Stimulated activated CD8-positive, alpha-beta memory T cell treated with anti-CD3 and anti-CD28 coated beads, Interleukin-4, amount 100 ng/mL, for 4 hours (primary cell): ENCODE results near the gene IFRD1.

Source experiments
- DNase-seq, 2 donors: peaks; one replicate each; pipeline ENCODE4 v3.0.0-alpha.2; 2020; ENCODE audit warnings: low read depth in 2 of 2, low spot score in 1 of 2

Gene IFRD1, protein sequence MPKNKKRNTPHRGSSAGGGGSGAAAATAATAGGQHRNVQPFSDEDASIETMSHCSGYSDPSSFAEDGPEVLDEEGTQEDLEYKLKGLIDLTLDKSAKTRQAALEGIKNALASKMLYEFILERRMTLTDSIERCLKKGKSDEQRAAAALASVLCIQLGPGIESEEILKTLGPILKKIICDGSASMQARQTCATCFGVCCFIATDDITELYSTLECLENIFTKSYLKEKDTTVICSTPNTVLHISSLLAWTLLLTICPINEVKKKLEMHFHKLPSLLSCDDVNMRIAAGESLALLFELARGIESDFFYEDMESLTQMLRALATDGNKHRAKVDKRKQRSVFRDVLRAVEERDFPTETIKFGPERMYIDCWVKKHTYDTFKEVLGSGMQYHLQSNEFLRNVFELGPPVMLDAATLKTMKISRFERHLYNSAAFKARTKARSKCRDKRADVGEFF

GRCh38 chr7:112449902-112450806 is at the start of gene IFRD1:
TSS of gene IFRD1 (plus strand) at chr7:112450460. CDS start at chr7:112450689, 229 bp downstream.
- DNase-seq = peak; percentile 95 to 99

DNA sequence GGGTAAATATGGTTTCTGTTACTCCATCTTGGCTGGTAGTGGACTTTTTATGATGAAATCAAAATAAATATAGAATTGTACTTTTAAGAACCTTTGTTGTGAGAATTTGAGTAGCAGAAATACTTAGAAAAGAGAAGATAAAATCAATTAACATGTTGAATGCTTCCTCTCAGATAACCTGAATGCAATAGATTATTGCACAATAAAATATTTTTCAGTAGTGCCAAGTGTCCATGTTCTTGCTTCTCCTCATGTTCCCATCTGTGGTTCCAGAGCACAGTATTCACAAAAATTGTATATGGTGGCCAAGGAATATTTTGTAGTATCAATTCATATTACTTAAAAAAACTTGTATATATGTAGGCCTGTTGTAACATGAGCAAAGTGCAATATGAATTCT is 45.9 kb upstream of the IFRD1 start:
- DNase-seq = no peak

GRCh38 chr7:112405286-112405685 is 45.0 kb upstream of the IFRD1 start:
- DNase-seq = no peak

- DNase-seq = no peak
Observed at GRCh38 chr7:112407261-112407660, 43.0 kb upstream of the IFRD1 start.

GRCh38 chr7:112410092-112410491 is 40.2 kb upstream of the IFRD1 start:
- no peak for DNase-seq

DNA sequence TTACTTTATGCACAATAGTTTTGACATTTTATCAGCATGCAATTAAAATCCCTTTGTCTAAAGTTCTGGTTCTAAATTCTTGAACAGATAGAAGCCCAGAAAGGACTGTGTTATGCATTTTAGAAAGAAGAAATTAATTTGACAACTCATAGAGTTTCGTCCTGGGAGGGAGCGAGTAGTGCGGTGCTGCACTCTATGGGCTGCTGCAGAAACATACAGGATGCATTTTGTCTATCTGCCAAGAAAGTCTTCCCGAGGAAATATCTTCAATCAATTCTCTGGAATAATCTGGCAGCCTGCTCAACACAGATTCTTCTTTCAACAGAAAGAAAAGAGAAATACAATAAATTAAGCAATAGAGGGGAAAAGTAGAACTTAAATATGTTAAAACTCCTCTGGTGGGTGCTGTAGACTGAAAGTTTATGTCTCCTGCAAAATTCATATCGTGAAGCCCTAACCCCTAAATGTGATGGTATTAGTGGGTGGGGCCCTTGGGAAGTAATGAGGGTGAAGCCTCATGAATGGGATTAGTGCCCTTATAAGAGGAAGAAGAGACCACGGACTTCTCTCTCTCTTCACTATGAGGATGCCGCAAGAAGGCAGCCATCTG is 39.0 kb upstream of the IFRD1 start:
- DNase-seq = no peak

DNA sequence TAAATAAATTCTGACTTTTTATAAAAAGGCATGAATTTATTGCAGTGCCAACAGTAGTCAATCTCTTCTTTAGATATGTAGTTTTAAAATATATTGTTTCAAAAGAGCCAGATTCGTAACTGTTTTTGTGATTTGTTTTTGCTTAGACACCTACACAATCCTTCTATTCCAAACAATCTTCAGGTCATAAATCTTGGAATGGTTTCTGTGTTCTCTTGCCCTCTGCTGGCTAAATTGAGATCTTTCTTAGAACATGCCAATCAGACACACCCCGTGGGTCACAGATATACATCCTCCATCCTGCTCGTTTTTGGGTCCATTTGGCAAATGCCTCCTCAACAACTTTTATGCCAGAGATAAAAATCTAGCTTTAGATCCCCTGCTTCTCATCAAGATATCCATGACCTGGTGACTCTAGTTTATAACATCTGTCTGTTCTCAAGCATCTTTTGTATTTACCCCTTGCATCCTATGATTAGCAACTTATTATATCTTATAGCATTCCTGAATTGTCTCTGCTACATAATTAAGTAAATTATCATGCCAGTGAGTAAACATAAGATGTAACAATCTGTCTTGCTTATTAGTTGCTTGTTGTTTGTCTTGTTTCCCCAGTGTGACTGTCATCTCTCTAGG is 35.3 kb upstream of the IFRD1 start:
- DNase-seq = no peak

DNA sequence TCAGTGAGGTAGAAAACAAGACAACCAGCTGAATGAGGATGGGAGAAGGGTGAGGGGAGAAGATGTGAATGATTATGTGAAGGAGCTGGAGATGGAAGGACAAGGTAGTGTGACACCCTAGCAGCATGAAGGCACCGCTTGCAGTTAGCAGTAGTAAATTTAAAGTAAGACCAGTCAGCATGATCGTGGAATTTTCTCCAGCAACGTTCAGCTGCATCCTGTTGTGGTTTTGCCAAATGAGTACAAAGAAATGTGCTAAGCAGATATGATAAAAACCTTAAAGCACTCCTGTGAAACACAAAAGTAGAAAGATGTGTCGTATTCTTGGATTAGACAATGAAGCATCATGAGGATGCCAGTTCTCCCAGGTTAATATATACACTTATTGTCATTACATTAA is 34.1 kb upstream of the IFRD1 start:
- no peak for DNase-seq

GRCh38 chr7:112419543-112420130 is 30.6 kb upstream of the IFRD1 start:
- no peak for DNase-seq

GRCh38 chr7:112420236-112420861 is 29.9 kb upstream of the IFRD1 start:
- DNase-seq = no peak

DNA sequence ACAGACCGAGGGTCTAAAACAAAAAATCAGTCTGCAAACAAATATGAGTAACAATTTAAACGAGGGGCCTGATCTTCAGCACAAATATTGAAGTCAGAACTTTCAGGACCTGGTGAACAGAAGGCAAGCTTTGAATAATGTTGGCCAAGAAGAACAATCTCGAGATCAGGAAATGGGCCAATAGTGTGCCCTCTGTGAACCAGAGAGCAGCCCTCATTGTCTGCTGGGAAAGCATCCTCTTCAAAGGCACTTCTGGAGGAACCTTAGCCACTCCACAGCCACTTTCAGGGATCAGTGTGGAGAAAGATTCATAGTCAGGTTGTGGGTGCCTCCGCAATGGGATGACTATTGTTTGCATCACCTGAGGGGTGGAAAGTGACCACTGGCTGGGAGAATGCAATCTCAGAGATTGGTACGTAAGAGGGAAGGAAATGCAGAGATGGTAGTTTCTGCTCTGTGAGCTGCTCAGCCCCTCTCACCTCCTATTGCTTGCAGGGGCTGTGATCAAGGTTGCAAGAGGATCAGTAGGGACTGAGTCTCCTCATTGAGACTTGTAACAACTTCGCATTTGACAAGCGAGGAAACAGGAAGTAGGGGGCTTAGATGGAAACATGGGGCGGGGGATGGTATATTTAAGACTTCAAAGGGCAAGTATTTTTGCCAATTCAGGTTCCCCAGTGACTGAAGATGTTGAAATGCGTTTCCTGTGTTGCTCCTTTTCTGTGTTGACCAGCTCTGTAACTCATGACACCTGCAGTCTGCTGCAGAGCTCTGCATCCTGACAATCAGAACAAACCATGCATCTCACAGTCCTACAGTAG is 28.4 kb upstream of the IFRD1 start:
- DNase-seq = no peak

GRCh38 chr7:112422842-112423496 is 27.3 kb upstream of the IFRD1 start:
- no peak for DNase-seq

- DNase-seq = no peak
Observed at GRCh38 chr7:112423987-112424386, 26.3 kb upstream of the IFRD1 start.

GRCh38 chr7:112427984-112428383 is 22.3 kb upstream of the IFRD1 start:
- no peak for DNase-seq

DNA sequence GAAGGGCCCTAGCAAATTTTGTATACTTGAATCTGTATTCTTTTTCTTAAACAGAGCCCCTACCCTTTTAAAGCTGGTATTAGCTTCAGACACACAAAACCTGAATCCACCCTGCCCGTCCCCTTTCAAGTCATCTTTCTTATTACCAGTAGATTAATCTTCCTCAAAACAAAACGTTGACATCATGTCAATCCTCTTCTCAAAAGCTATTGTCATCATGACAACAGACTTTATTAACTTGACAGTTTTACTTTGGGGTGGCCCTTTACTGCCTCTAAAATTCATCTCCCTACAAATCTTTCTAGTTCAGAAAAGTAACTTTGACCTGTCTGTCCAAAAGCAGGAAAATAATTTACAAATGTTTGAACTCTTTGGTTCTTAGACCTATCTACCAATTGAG is 21.5 kb upstream of the IFRD1 start:
- no peak for DNase-seq

DNA sequence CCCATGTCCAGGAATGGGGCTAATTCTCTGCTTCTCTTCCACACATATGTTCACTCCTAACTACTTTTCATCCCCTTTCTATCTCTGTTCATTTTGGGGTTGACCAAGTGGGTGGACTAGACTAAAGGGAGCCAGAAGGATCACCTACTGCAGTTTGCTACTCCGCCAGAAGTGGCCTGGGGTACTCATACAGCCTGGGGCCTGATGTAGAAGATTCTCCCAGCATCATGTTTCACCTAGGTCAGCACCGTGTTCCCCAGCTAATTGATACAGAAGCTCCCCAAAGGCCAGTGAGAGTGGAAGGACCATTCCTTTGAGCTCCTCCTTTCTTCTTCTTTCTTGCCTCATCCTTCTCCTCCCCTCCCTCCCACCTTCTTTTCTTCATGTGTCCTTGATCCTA is 19.6 kb upstream of the IFRD1 start:
- DNase-seq = no peak

GRCh38 chr7:112431803-112432202 is 18.5 kb upstream of the IFRD1 start:
- DNase-seq = no peak

DNA sequence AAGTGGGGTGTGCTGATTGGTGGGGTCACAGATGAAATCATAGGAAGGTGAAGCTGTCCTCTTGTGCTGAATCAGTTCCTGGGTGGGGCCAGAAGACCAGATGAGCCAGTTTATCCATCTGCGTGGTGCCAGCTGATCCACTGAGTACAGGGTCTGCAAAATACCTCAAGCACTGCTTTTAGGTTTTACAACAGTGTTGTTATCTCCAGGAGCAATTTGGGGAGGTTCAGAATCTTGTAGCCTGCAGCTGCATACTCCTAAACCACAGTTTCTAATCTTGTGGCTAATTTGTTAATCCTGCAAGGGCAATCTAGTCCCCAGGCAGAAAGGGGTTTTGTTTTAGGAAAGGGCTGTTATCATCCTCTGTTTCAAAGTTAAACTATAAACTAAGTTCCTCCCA is 17.0 kb upstream of the IFRD1 start:
- no peak for DNase-seq

DNA sequence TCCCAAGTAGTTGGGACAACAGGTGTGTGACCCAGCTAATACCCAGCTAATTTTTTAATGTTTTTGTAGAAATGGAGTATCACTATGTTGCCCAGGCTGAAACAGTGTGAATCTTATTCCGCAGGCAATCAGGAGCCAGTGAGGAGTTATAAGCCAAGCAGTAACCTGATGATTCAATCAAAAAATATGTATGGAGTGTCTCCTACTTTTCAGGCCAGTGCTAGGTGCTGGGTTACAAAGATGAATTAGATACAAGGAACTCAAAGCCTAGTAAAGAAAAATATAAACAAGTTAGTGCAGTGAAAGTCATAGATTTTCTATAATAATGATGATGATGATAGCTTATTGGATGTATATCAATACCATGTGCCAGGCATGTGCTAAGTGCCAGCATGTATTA is 13.2 kb upstream of the IFRD1 start:
- DNase-seq = no peak
